Karpas-422 (cell line): ENCODE data around the gene C19orf85. TPM values are rescaled to one million over a fixed set of nuclear protein-coding genes. Genes with fewer than 3 reads are reported as not detected.
A peak's percentile ranks its signal among the peaks of the same experiment; 100 is the strongest.

Experiments
- DNase-seq: peaks from one replicate; pipeline ENCODE4 v3.0.0-alpha.2; 2015
- H2AFZ ChIP-seq: fragments of 200-600 bp; sonication (generic); 2 replicates; pipeline ENCODE4 v1.6.1; 2014; ENCODE audit warnings: antibody characterized with exemption, low read length, mixed read lengths
- H3K27ac ChIP-seq: fragments of 200-600 bp; sonication (generic); 2 replicates; pipeline ENCODE4 v1.5.1; 2014; ENCODE audit warnings: mild to moderate bottlenecking, low read length, moderate library complexity
- H3K27me3 ChIP-seq: fragments of 200-600 bp; sonication (generic); 2 replicates; pipeline ENCODE4 v1.6.1; 2014; ENCODE audit warnings: low read length, mixed read lengths
- H3K36me3 ChIP-seq: fragments of 200-600 bp; sonication (generic); 2 replicates; pipeline ENCODE4 v1.6.1; 2014; ENCODE audit warnings: low read length, mixed read lengths; ENCODE audit not compliant: insufficient read depth
- H3K4me1 ChIP-seq: fragments of 200-600 bp; sonication (generic); 2 replicates; pipeline ENCODE4 v1.6.1; 2014; ENCODE audit warnings: mild to moderate bottlenecking, low read length, mixed read lengths
- H3K4me2 ChIP-seq: fragments of 200-600 bp; sonication (generic); 2 replicates; pipeline ENCODE4 v1.6.1; 2014; ENCODE audit warnings: low read length, low read depth, mild to moderate bottlenecking; ENCODE audit not compliant: poor library complexity, severe bottlenecking
- H3K4me3 ChIP-seq: fragments of 200-600 bp; sonication (generic); 2 replicates; pipeline ENCODE4 v1.5.1; 2014; ENCODE audit warnings: mild to moderate bottlenecking, antibody characterized with exemption, low read length, mixed read lengths
- H3K79me2 ChIP-seq: fragments of 200-600 bp; sonication (generic); 2 replicates; pipeline ENCODE4 v1.6.1; 2014; ENCODE audit warnings: mild to moderate bottlenecking, low read length, mixed read lengths
- H3K9ac ChIP-seq: fragments of 200-600 bp; sonication (generic); 2 replicates; pipeline ENCODE4 v1.6.0; 2014; ENCODE audit warnings: low read length
- H3K9me2 ChIP-seq: fragments of 200-600 bp; sonication (generic), shearing (Covaris generic); replicated peaks from 2 replicates; pipeline ENCODE4 v1.6.0; 2014; ENCODE audit warnings: mild to moderate bottlenecking, low read length, moderate library complexity; ENCODE audit not compliant: insufficient read depth
- H3K9me3 ChIP-seq: fragments of 300-700, 200-600 bp; sonication (generic); 2 replicates; pipeline ENCODE4 v1.6.1; 2014; ENCODE audit warnings: low read length, mixed read lengths
- H4K20me1 ChIP-seq: fragments of 200-600 bp; sonication (generic); 2 replicates; pipeline ENCODE4 v1.6.1; 2014; ENCODE audit warnings: mild to moderate bottlenecking, antibody characterized with exemption, low read length, low read depth; ENCODE audit not compliant: insufficient read depth
- total RNA-seq: library from RNA; depleted of rRNA; stranded (reverse); fragments of >200 nt; shearing (Covaris generic); gene quantifications from 2 replicates; pipeline ENCODE4 v1.2.3, GENCODE V29; 2014; ENCODE audit warnings: low replicate concordance

Gene C19orf85
- total RNA-seq, 1 experiment from 2014 or later = not detected

- Histone ChIP-seq H3K79me2 (no peaks in the 10 kb centered on the region), H4K20me1 (peaks cover 9% of the 10 kb centered on the region; the same call in 1 of the 2 replicates), H2AFZ (no peak overlapping the region), H3K4me2 (peak overlapping the region; percentile 81), H3K9ac (peak overlapping the region; percentile 86), H3K9me3 (no peaks in the 10 kb centered on the region), H3K4me3 (peak overlapping the region; percentile 75), H3K36me3 (no peaks in the 10 kb centered on the region), H3K4me1 (peaks cover 31% of the 10 kb centered on the region), H3K9me2 (no peaks in the 10 kb centered on the region), H3K27ac (no peak overlapping the region), H3K27me3 (no peaks in the 10 kb centered on the region)
- no peak for DNase-seq
These were observed 21.8 kb upstream of the C19orf85 start for GRCh38 chr19:55486043-55486970.

DNA sequence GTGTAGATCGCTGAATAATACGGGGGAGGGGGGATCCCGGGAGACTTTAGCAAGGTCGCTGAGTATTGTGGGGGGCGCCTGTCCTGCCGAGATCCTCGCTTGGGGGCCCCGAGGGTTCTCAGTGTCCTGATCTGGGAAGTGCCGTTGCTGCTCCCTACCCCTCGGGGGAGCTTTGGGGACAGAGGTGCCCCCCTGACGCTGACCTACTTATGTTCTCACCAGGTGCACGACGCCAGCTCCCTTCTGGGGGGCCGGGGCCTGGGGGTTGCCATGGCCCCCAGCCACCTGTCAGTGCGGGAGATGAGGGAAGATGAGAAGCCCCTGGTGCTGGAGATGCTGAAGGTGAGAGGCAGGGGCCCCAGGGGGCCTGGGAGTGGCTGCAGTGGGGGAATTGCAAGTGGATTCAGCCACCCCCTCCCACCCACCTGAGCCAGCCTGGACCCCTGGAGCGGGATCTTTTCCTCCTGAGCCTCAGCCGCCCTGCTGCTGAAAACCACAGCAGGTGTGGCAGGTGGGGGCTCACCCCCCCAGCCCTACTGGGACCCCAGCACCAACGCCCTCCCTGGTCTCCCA, 21.0 kb upstream of the C19orf85 start:
- Histone ChIP-seq H3K27me3 (no peaks in the 10 kb centered on the region), H2AFZ (peak overlapping the region; percentile 66), H3K36me3 (no peaks in the 10 kb centered on the region), H3K9me2 (no peaks in the 10 kb centered on the region), H3K9me3 (no peaks in the 10 kb centered on the region), H3K27ac (no peak overlapping the region), H3K4me2 (peak overlapping the region; percentile 81), H3K9ac (peak overlapping the region; percentile 86), H3K4me3 (peak overlapping the region; percentile 75), H3K4me1 (peaks cover 31% of the 10 kb centered on the region), H4K20me1 (peaks cover 9% of the 10 kb centered on the region; the same call in 1 of the 2 replicates), H3K79me2 (no peaks in the 10 kb centered on the region)
- DNase-seq = peak; percentile 73

GRCh38 chr19:55484593-55485438, 20.3 kb upstream of the C19orf85 start, which contains the start of gene NAT14:
NAT14 (plus strand) TSS chr19:55485188; CDS start chr19:55485709, 521 bp downstream.
- H3K27ac ChIP-seq = no peak within 1 kb of the TSS
- H3K4me3 ChIP-seq = peak within 1 kb of the TSS; percentile 75
- H2AFZ ChIP-seq = peak within 1 kb of the TSS; percentile 66
- no peaks in the 10 kb centered on the region for H3K36me3 ChIP-seq
- H3K4me2 ChIP-seq = peak within 1 kb of the TSS; percentile 81
- no peaks in the 10 kb centered on the region for H3K27me3 ChIP-seq
- peaks cover 31% of the 10 kb centered on the region for H3K4me1 ChIP-seq
- peak within 1 kb of the TSS; percentile 86 for H3K9ac ChIP-seq
- H3K9me3 ChIP-seq = no peaks in the 10 kb centered on the region
- no peaks in the 10 kb centered on the region for H3K9me2 ChIP-seq
- H4K20me1 ChIP-seq = peaks cover 9% of the 10 kb centered on the region; the same call in 1 of the 2 replicates
- peaks cover under 1% of the 10 kb centered on the region for H3K79me2 ChIP-seq
- DNase-seq = peak; percentile 95

GRCh38 chr19:55483706-55484592, 19.4 kb upstream of the C19orf85 start:
- Histone ChIP-seq H3K9me3 (no peaks in the 10 kb centered on the region), H4K20me1 (peaks cover 9% of the 10 kb centered on the region; the same call in 1 of the 2 replicates), H3K4me1 (peaks cover 37% of the 10 kb centered on the region), H3K4me3 (peak overlapping the region; percentile 75), H3K4me2 (peak overlapping the region; percentile 81), H3K79me2 (peaks cover 10% of the 10 kb centered on the region), H2AFZ (no peak overlapping the region), H3K36me3 (no peaks in the 10 kb centered on the region), H3K27me3 (no peaks in the 10 kb centered on the region), H3K9ac (peak overlapping the region; percentile 86), H3K9me2 (no peaks in the 10 kb centered on the region), H3K27ac (no peak overlapping the region)
- DNase-seq = no peak

- no peaks in the 10 kb centered on the region for H3K9me3 ChIP-seq
- H3K36me3 ChIP-seq = no peaks in the 10 kb centered on the region
- H3K4me2 ChIP-seq = no peak overlapping the region
- H3K4me3 ChIP-seq = no peak overlapping the region
- H3K27me3 ChIP-seq = no peaks in the 10 kb centered on the region
- peaks cover 9% of the 10 kb centered on the region; the same call in 1 of the 2 replicates for H4K20me1 ChIP-seq
- H3K27ac ChIP-seq = no peak overlapping the region
- peaks cover 18% of the 10 kb centered on the region for H3K79me2 ChIP-seq
- peaks cover 42% of the 10 kb centered on the region for H3K4me1 ChIP-seq
- no peaks in the 10 kb centered on the region for H3K9me2 ChIP-seq
- no peak overlapping the region for H2AFZ ChIP-seq
- no peak for DNase-seq
- no peak overlapping the region for H3K9ac ChIP-seq
These were observed 18.6 kb upstream of the C19orf85 start for GRCh38 chr19:55482967-55483705.

- Histone ChIP-seq H3K9ac (no peak overlapping the region), H3K27ac (no peak overlapping the region), H3K4me1 (peaks cover 45% of the 10 kb centered on the region), H3K9me3 (no peaks in the 10 kb centered on the region), H3K9me2 (no peaks in the 10 kb centered on the region), H2AFZ (no peak overlapping the region), H3K79me2 (peaks cover 24% of the 10 kb centered on the region), H3K4me2 (no peak overlapping the region), H3K27me3 (no peaks in the 10 kb centered on the region), H4K20me1 (peaks cover 4% of the 10 kb centered on the region; the same call in 1 of the 2 replicates), H3K36me3 (no peaks in the 10 kb centered on the region), H3K4me3 (no peak overlapping the region)
- no peak for DNase-seq
These were observed 17.8 kb upstream of the C19orf85 start for GRCh38 chr19:55482156-55482961.
